Lower leg skin (tissue), 3 donors: ENCODE results near the gene LRPPRC.

ENCODE experiments used
- POLR2A ChIP-seq, 2 donors: fragments of 450-650 bp; IDR thresholded peaks; one replicate each; pipeline ENCODE4 v1.6.1; 2016 to 2017; ENCODE audit warnings: antibody characterized with exemption in 2 of 2, mild to moderate bottlenecking in 1 of 2, moderate library complexity in 1 of 2
- TF ChIP-seq, protein P1 (sequence below), 3 donors: fragments of 450-650 bp; IDR thresholded peaks; one replicate each; pipeline ENCODE4 v1.5.1; 2016; ENCODE audit warnings: antibody characterized with exemption in 3 of 3, mild to moderate bottlenecking in 3 of 3, moderate library complexity in 2 of 3

DNA sequence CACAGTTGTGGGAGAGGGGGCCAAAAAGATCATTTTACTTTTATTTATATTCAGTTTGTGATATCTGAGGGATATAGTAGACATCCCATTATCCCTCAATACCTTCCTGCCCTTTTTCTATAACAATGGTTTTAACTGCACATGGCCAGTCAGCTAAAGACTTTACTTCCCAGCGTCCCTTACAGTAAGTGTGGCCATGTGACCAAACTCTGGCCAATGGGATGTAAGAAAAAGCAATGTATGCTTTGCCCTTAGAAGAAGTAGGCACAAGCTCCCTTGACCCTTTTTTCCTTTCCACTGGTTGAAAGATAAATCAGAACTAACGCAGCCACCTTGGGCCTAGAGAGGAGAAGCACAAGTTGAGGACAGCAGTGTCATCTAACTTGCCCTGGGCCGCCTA, 44.6 kb upstream of the LRPPRC start:
- TF ChIP-seq, protein P1, sequence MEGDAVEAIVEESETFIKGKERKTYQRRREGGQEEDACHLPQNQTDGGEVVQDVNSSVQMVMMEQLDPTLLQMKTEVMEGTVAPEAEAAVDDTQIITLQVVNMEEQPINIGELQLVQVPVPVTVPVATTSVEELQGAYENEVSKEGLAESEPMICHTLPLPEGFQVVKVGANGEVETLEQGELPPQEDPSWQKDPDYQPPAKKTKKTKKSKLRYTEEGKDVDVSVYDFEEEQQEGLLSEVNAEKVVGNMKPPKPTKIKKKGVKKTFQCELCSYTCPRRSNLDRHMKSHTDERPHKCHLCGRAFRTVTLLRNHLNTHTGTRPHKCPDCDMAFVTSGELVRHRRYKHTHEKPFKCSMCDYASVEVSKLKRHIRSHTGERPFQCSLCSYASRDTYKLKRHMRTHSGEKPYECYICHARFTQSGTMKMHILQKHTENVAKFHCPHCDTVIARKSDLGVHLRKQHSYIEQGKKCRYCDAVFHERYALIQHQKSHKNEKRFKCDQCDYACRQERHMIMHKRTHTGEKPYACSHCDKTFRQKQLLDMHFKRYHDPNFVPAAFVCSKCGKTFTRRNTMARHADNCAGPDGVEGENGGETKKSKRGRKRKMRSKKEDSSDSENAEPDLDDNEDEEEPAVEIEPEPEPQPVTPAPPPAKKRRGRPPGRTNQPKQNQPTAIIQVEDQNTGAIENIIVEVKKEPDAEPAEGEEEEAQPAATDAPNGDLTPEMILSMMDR (IDR thresholded peaks at IDR 0.05) = no peak
- no peak for TF ChIP-seq POLR2A (IDR thresholded peaks at IDR 0.05)
